Measurements from ENCODE around the gene CATSPERD.

Gene CATSPERD

GRCh38 chr19:5823579-5824281 lies 103.3 kb downstream of the CATSPERD start:
- no peak overlapping the region for H3K4me3 ChIP-seq (ENCODE audit: low read depth, low read length)
- no peak for DNase-seq (ENCODE audit: low read depth)
- TF ChIP-seq CTCF (IDR thresholded peaks at IDR 0.05; ENCODE audit: control insufficient read depth, extremely low read depth, insufficient read depth), result peak; percentile 57

- no peak for DNase-seq (ENCODE audit: low read depth)
- no peak for TF ChIP-seq CTCF (IDR thresholded peaks at IDR 0.05; ENCODE audit: control insufficient read depth, extremely low read depth, insufficient read depth)
- H3K4me3 ChIP-seq (ENCODE audit: low read depth, low read length), result no peak overlapping the region
Measured at GRCh38 chr19:5824751-5825150, 104.3 kb downstream of the CATSPERD start.

GRCh38 chr19:5825178-5825577 lies 104.7 kb downstream of the CATSPERD start:
- H3K4me3 ChIP-seq (ENCODE audit: low read depth, low read length), result no peak overlapping the region
- TF ChIP-seq CTCF (IDR thresholded peaks at IDR 0.05; ENCODE audit: control insufficient read depth, extremely low read depth, insufficient read depth), result no peak
- DNase-seq (ENCODE audit: low read depth), result no peak

- H3K4me3 ChIP-seq (ENCODE audit: low read depth, low read length), result peak overlapping the region; percentile 52
- TF ChIP-seq CTCF (IDR thresholded peaks at IDR 0.05; ENCODE audit: control insufficient read depth, extremely low read depth, insufficient read depth), result no peak
- DNase-seq (ENCODE audit: low read depth), result no peak
Measured at GRCh38 chr19:5826531-5827341, 106.3 kb downstream of the CATSPERD start.

- DNase-seq (ENCODE audit: low read depth), result no peak
- no peak for TF ChIP-seq CTCF (IDR thresholded peaks at IDR 0.05; ENCODE audit: control insufficient read depth, extremely low read depth, insufficient read depth)
- peak overlapping the region; percentile 52 for H3K4me3 ChIP-seq (ENCODE audit: low read depth, low read length)
Measured at GRCh38 chr19:5827342-5827890, 107.0 kb downstream of the CATSPERD start.

- peak overlapping the region; percentile 70 for H3K4me3 ChIP-seq (ENCODE audit: low read depth, low read length)
- DNase-seq (ENCODE audit: low read depth), result peak; percentile 82
- TF ChIP-seq CTCF (IDR thresholded peaks at IDR 0.05; ENCODE audit: control insufficient read depth, extremely low read depth, insufficient read depth), result no peak
Measured at GRCh38 chr19:5827891-5828660, 107.6 kb downstream of the CATSPERD start.
